Muscle of back (tissue), 11 donors: ENCODE data around the gene IL27RA. TPM values are rescaled to one million over a fixed set of nuclear protein-coding genes. Genes with fewer than 3 reads are reported as not detected.

Experiments used
- DNase-seq, 3 donors: peaks; one replicate each; pipeline versions ENCODE4 v3.0.0 to v3.0.0-alpha.2; 2013
- polyA plus RNA-seq, 10 donors: library from polyadenylated mRNA; unstranded; fragments of 120-200 nt; gene quantifications; one replicate each; pipeline ENCODE4 v1.2.1, GENCODE V29; 2013; ENCODE audit not compliant: insufficient read length in 10 of 10

The IL27RA gene
- polyA plus RNA-seq, 10 donors, result 1.5 to 6.6 (median 3.2) TPM

DNA sequence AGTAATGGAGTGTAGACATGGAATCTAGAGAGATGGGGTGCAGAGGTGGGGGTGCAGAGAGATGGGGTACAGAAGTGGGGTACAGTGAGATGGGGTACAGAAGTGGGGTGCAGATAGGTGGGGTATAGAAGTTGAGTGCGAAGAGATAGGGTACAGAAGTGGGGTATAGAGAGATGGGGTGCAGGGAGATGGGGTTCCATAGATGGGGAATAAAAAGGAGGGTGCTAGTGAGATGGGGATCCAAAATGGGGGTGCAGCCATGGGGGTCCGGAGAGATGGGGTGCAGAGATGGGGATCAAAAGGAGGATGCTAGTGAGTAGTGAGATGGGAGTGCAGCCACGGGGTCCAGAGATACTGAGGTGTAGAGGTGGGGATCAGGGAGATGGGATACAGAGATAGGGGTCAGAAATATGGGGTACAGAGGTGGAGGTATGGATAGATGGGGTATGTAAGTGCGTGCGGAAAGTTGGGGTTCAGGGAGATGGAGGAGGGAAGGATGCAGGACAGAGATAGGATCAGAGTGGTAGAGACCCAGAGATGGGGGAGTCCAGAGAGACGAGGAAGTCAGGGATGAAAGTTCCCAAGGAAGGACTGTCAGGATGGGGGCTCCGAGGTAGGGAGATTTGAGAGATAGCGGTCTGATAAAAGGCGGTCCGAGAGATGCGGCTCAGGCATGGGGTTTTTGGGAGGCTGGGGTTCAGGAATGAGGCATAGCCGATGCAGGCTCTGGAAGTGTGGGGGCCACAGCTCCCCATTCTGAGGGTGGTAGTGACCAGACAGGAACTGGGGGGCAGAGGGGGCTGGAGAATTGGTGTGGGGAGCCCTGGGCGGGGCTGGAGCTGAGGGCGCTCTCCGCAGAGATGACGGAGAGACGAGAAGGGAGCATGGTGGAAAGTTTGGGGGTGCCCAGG, 26.9 kb downstream of the IL27RA start:
- DNase-seq, result no peak

DNA sequence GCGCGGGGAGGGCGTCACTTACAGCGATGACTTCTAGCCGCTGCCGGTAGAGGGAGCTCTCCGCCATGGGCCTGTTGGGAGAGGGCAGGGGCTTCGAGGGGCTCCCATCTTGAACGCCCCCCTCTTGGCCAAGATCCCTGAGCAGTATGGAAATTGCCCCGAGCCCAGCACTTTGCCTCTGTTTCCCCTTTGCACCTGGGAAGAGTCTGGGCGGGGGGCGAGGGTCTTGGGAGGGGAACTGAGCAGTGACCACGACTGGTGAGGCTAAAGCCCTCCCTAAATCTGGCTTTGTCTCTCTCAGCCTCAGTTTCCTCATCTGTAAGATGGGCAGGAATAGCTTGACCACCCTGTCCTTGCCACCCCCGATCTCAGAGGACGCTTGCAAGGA, 27.5 kb downstream of the IL27RA start:
- no peak for DNase-seq

DNA sequence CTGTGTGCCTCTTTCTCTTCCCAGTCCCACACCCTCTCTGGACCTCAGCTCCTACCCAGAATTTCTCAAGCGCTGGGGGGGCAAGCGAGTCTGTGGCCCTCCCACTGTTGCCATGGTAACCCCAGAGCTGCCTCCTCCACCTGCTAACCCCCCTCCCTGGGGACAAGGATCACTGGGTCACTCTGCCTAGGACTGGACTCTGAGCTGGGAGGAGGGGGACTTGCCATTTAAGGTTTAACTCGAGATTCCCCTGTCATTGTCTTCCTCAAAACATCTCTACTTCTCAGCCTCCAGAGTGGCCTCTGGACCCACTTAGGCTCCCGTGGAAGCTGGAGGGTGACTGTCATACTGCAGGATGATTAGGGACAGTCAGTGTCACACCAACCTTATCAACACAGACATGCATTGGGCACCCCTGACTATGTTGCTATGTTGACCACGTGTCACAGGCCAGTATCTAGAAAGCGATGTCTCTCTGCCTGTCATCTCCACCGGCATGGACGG, 28.1 kb downstream of the IL27RA start:
- DNase-seq, result no peak

DNA sequence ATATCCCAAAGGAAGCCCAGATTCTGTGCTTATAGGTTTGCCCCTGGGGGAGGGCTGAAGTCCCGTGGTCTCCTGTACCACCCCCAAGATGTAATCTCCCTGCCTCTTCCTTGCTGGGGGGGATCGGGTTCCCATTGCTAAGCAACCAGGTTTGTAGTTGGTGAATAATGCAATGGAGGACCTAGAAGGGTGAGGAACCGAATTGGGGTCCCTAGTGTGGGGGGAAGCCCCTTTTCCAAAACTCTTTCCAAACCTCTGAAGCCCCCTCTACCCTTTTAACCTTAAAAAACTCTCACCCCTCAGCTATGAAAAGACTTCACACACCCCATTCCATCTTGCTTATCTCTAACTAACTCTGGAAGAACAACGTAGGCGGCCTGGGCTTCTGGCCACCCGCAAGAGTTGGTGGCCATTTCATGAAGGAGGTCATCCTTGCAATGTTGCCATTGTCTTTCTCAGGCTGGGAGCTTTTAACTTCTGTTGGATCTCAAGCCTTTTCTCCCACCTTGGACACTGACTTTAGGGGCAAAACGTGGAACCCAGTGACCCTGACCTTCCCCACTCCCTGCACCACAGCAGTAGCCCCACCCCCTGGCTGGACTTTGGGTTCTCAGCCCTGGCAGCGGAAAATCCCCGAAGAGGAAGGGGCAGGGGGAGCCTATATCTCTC, 29.7 kb downstream of the IL27RA start:
- DNase-seq, result no peak

DNA sequence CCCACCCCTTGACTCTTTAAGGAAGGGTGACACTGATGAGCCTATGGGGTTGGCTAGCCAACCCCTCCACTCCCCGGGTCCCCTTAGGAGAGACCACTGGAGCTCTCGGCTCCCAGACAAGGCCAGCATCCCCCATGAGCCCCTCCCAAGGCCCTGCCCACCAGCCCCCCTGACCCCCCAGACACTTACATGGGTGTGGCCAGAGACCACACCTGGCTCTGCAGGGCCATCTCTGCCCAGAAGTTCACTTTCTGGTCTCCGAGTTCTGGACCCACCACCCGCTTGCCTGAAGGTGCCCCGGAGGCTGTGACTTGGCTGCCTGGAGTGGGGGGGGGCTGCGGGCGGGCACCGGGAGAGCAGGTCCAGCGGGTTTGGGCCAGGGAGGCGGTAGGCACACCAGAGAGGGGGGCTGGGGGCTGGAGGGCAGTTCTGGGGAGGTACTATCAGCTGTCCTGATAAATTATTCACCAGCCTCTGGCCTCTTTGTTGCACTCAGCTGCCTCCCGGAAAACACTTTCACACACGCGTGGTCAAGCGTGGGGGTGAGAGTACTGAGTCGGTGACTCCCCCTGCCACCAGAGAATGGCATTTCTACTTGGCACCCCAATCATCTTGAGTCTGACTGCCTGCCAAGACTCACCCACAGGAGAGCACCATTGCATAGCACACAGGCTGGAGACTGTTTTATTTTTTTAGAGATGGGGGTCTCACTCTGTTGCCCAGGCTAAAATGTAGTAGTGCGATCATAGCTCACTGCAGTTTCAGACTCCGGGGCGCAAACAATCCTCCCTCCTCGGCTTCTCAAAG, 30.4 kb downstream of the IL27RA start, which contains the start of gene PALM3:
Gene PALM3 (minus strand): TSS at position 326 of the 807 bp plus-strand sequence. CDS start 96 bp downstream, at position 230.
- DNase-seq, result no peak

DNA sequence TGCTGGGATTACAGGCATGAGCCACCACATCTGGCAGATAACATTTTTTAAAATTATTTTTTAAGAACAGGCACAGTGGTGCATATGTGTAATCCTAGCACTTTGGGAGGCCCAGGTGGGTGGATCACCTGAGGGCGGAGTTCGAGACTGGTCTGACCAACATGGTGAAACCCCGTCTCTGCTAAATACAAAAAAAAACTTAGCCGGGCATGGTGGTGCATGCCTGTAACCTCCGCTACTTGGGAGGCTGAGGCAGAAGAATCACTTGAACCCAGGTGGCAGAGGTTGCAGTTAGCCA, 30.9 kb downstream of the IL27RA start:
- DNase-seq, result no peak

DNA sequence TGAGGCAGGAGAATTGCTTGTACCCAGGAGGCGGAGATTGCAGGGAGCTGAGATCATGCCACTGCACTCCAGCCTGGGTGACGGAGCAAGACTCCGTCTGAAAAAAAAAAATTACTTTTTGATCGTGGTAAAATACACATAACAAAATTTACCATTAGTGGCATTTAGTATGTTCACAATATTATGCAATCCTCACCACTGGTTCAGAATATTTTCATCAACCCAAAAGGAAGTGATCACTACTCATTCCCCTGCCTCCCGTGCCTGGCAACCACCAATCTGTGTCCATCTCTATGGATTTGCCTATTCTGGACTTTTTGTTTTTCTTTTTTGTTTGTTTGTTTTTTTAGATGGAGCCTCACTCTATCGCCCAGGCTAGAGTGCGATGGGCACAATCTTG, 31.5 kb downstream of the IL27RA start:
- DNase-seq, result no peak

DNA sequence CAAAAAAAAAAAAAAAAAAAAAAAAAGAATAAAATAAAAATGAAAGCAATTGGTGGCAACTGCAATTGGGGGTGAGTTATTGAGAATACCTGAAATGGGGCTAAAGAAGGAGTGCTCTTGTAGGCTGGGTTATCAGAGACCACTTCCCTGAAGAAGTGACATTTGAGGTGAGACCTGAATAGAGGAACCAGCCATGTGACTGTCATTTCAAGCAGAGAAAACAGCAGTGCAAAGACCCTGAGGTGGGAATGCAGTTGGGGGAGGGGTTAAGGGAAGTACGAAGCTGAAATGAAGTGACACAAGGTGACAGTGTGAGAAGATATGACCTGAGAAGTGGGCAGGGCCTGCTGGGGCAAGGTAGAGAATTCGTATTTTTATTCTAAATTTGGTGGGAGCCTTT, 34.6 kb downstream of the IL27RA start:
- DNase-seq, result no peak

DNA sequence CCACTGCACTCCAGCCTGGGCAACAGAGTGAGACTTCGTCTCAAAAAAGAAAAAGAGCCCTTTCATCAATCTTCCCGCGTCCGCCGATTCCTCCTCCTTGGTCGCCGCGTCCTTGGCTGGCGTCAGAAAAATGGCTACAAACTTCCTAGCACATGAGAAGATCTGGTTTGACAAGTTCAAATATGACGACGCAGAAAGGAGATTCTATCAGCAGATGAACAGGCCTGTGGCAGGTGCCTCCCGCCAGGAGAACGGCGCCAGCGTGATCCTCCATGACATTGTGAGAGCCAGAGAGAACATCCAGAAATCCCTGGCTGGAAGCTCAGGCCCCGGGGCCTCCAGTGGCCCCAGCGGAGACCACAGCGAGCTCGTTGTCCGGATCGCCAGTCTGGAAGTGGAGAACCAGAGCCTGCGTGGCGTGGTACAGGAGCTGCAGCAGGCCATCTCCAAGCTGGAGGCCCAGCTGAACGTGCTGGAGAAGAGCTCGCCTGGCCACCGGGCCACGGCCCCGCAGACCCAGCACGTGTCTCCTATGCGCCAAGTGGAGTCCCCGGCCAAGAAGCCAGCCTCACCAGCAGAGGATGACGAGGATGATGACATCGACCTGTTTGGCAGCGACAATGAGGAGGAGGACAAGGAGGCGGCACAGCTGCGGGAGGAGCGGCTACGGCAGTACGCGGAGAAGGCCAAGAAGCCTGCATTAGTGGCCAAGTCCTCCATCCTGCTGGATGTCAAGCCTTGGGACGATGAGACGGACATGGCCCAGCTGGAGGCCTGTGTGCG, 38.9 kb downstream of the IL27RA start:
- DNase-seq, result no peak

DNA sequence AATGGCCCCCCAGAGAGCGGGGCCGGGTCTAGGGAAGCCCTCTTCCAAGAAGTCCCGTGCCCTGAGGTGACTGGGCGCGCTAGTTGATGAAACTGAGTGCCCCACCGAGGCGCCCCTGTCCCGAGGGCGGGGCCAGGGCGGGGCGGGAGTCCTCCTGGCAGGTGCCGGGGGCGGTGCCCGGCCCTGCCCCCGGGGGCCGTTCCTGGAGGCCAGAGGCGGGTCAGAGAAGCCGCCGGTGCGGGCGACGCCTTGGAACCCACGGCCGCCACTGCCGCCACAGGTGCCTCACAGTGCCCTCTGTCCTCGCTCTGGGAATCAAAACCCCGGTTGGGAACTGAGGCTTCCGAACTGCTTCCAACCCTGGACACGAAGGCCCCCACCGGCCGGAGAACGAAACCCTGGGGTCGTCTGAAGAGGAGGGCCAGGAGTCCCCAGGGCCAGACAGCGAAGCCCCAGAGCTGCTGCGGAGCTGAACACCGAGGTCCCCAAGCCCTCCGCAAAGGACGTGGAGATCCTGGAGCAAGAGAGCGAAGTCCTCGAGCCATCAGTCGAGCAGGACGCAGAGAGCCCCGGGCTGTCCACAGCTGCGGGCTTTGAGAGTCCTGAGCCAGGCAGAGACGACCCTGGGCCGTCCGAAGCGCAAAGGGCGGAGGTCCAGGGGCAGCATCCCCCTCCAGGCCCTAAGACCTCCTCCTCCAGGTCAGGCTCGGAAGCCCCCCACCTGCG, 41.1 kb downstream of the IL27RA start, which contains the start of gene MISP3:
Gene MISP3 (plus strand): TSS at position 252 of the 726 bp plus-strand sequence. CDS start 524 bp downstream, outside the sequence.
- DNase-seq, result peak in 1 of 3 donors; percentile 75

DNA sequence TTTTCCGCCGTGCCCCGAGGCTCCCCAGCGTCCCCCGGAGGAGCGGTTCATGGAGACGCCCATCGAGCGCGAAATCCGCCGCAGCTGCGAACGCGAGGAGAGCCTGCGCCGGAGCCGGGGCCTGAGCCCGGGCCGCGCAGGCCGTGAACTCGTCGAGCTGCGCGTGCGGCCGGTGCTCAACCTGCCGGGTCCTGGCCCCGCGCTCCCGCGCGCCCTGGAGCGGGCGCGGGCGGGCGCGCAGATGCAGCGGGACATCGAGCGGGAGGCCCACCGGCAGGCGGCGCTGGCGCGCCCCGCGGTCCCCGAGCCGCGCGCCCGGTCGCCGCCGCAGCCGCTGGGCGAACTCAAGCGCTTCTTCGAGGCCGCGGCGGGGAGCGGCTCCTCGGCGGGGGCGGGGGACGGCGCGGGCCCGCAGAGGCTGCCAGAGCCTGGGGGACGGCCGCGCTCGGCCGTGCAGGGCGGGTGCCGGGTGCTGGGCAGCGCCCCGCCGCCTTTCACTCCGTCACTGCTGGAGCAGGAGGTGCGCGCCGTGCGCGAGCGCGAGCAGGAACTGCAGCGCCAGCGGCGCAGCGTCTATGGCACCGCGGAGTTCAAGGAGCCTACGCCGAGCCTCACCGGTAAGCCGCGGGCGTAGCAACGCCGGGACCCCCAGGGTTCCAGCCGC, 41.8 kb downstream of the IL27RA start:
- peak; percentile 68 to 89 (median 84) for DNase-seq

DNA sequence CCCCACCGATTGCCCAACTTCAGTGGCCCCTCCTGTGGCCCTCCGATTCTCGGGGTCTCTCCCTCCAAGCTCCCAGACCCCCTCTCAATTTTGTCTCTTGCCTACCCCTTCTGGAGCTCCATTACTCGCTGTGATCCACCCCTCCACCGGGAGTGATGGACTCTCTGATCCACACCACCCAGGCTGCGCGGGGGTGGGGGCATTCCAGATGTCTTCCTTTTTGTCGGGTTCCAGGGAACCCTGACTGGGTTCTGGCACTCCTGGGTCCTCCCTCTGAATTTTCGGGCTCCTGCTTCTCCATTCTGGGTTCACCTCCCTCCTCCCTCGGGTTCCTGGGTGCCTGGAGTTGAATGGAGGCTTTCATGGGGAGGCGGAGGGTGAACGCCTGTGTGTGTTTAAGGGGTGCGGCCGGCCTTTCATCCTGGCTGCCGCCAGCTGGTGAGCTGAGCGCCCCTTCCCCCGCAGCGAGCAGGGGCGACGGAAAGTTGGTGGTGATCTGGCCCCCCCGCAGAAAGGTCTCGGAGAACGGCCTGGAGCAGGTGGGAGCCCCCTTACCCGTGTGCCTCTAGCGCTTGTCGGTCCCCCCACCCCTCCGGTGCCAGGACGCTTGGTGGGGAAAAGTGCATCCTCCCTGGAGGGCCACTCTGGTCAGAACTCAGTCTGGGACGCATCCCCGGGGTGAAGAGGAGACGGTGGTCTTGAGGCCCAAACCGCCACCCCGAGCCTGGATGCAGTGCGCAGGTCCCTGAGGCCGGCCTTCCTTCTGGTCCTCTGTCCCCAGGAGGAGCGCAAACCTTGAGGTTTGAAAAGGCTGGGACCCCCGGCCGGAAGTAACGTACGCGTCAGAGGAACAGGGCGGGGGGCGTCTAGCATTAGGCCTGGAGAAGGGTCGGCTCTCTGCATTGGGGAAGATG, 42.6 kb downstream of the IL27RA start:
- DNase-seq, result peak in 1 of 3 donors; percentile 58

DNA sequence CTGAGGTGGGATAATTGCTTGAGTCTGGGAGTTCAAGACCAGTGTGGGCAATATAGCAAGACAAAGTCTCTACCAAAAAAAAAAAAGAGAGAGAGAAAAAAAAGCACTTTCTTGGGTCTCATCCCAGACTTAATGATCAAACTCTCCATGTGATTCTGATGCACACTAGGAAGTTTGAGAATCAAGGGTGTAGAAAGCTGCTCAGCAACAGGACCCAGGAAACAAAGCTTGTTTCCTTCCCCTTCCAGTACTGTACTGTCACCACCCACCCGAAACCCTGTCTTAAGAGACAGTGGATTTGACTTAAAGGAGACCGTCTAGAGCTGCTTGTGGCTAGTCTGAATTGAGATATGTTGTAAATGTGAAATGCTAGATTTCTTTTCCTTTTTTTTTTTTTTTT, 46.8 kb downstream of the IL27RA start:
- DNase-seq, result no peak

DNA sequence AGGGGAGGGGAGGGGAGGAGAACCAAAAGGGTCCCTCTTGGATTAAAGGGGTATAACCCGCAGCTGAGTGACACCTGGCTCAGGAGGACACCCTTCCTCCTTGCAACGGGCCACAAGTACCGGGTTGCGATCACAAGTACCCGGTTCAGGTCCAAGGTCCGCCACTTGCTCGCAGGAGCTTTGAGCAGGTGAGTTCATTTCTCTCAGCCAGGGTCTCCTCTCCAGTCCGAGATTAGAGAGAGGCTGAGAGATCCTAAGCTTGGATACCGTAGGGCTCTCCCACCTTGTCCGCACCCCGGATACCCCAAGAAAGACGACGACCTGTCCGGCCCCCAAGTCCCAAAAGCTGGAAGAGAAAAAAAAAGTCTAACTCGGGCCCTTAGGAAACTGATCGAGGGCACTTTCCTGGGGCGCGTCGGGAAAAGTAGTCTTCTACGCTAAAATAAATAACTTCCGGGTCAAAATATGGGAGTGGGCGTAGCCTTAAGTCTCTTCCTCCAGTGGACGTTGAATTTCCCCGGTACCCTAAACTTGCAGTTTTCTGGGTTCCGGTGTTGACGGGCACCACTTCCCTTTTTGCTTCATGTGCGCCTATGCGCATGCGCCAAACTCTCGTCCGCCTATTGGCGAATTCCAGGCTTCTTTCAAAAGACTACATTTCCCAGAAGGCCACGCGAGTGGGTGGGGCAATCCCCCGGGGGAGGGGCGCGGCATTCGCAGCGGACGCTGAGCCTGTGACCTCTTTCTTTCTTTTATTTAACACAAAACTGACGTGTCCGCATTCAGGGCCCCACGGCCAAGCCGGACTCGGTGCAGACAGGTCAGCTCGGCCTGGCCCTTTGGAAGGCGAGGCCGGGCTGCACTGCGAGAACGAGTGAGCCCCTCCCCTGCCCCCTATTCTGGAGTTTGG, 49.6 kb downstream of the IL27RA start:
- DNase-seq, result peak; percentile 100

DNA sequence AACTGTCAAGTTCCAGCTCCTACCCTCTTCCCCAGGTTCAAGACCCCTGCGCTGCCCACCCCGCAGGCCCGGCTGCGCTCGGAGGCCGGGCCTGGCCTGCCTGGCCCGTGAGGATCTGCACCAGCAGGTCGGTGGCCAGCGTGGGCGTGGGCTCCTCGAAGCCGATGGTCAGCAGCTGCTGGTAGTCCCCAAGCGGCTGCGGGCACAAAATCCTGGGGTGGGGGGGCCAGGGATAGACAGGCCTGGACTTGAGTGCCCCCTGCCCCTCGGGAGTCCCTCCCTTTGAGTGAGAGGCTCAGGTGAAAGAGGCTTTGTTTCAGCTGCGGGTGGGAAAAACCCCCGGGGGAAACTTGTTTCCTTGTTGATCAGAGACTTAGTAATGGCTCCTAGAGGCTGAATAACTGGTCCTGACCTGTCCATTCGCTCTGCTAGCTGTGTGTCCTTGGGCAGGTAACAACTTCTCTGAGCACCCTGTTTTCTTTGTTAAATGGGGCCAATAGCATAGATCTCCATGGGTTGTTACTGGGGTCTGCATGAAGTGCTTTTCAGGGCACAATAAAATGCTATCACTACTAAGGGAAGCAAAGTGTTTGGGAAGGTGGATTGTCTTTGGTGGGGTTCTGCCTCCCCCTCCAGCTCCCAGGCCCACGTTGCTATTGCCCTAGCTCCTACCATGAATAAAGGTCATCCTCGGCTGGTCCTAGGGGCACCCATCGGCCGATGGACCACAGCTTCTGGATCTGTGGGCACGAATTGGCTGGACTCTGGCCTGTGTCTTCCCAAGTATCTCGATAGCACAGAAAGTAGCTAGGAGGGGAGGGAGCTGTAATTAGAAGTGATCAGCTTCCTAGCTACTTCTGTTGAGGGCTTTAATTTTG, 50.5 kb downstream of the IL27RA start:
- no peak for DNase-seq

DNA sequence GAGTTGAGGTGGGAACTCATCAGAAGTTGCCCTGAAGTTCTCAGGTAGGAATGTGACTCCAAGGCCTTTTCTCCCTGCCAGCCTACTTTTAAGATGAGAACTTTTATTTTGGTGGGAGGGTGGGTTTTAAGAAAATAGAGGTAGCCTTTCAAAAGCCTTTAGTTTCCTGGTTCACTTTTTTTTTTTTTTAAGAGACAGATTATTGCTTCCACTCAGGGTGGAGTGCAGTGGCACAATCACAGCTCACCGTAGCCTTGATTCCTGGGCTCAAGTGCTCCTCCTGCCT, 51.1 kb downstream of the IL27RA start:
- DNase-seq, result no peak
